ENCODE results near the gene LEMD1. TPM values are rescaled to one million over a fixed set of nuclear protein-coding genes. Genes with fewer than 3 reads are reported as not detected.

LEMD1 gene, protein sequence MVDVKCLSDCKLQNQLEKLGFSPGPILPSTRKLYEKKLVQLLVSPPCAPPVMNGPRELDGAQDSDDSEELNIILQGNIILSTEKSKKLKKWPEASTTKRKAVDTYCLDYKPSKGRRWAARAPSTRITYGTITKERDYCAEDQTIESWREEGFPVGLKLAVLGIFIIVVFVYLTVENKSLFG
- 0.48 TPM in 1 of 2 replicates, not detected in the other for total RNA-seq

DNA sequence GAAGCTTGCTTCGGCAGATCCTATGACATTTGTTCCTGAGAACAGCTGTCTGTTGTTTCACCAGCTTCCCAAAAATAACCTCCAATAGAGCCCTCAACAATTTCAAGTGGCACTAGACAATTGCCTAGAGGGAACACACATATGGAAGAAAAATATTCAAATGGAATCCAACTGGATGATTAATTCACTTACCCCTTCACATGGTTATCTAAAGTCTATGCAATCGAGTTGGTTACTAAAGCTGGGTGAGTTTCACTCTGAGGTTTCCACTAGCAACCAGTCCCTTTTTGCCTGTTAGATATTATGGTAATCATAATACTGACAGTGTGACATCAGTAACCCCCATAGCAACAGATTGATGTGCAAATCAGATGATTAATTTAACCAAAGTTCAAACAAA, at the start of gene LEMD1:
Gene LEMD1, minus strand, starts transcription at position 259 of the 400 bp plus-strand sequence. CDS start 1,520 bp downstream, outside the sequence.
- no peaks in the 10 kb centered on the region for H3K36me3 Mint-ChIP-seq (ENCODE audit: low read depth)
- peaks cover 57% of the 10 kb centered on the region for H3K27me3 Mint-ChIP-seq (ENCODE audit: low read depth)
- H3K4me1 Mint-ChIP-seq (ENCODE audit: low read depth) = no peaks in the 10 kb centered on the region
- H3K27ac Mint-ChIP-seq = no peak within 1 kb of the TSS
- H3K4me3 Mint-ChIP-seq (ENCODE audit: low read depth) = no peak within 1 kb of the TSS
- H3K9me3 Mint-ChIP-seq = no peaks in the 10 kb centered on the region
- intact Hi-C loops (cut with micrococcal nuclease) = no loop called here
- no peak for DNase-seq (ENCODE audit: low spot score)

DNA sequence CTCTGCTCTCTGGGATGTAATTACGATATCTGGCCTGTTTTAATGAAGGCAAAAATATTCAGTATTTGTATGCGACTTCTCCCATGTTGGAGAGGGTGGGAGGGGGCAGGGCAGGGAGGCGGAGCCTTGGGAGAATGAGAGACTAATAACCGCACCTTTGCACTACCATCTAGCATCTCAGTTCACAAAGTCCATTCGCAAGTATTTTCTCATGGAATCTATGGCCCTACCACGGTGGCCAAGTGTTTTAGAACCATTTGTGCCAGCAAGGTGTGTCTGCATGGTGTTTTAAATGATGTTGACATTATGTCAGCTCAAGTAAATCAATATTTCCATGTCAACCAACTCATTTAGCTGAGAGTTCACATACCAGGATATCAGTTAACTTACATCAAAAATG, 48.3 kb upstream of the LEMD1 start:
- peaks cover 27% of the 10 kb centered on the region for H3K27me3 Mint-ChIP-seq (ENCODE audit: low read depth)
- H3K9me3 Mint-ChIP-seq = peaks cover 8% of the 10 kb centered on the region
- no peak overlapping the region for H3K4me3 Mint-ChIP-seq (ENCODE audit: low read depth)
- H3K36me3 Mint-ChIP-seq (ENCODE audit: low read depth) = peaks cover 4% of the 10 kb centered on the region
- intact Hi-C loops (cut with micrococcal nuclease) = no loop called here
- no peak for DNase-seq (ENCODE audit: low spot score)
- no peak overlapping the region for H3K27ac Mint-ChIP-seq
- H3K4me1 Mint-ChIP-seq (ENCODE audit: low read depth) = no peaks in the 10 kb centered on the region

DNA sequence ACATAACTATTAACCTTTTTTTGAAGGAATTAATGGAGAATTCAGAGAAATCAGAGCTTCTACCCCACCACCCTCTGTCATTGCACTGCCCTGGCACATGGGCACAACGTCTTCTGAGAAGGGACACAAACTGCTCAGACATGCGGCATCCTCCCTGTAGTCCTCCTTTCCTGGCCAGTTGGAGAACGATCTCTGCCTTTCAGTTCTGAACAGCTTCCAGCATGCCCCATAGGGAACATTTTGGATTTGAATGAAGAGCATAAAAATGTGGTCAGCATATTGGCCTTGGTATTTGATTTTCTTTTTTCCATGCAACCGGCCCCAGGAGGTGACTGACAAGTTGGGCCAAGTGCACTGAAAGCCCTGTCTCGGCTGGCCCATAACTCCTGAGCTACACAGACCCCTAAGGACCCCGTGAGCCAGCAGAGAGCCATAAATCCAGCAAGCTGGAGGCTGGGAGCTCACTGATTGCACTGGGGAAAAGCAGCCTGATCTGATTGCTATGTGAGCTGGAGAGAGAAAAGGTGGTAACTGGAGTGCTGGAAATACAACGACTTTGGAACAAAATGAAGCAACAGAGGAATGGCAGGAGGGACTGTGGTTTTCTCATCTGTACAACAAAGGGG, 44.9 kb upstream of the LEMD1 start:
- no peaks in the 10 kb centered on the region for H3K9me3 Mint-ChIP-seq
- H3K27me3 Mint-ChIP-seq (ENCODE audit: low read depth) = peaks cover 19% of the 10 kb centered on the region
- intact Hi-C loops (cut with micrococcal nuclease) = no loop called here

DNA sequence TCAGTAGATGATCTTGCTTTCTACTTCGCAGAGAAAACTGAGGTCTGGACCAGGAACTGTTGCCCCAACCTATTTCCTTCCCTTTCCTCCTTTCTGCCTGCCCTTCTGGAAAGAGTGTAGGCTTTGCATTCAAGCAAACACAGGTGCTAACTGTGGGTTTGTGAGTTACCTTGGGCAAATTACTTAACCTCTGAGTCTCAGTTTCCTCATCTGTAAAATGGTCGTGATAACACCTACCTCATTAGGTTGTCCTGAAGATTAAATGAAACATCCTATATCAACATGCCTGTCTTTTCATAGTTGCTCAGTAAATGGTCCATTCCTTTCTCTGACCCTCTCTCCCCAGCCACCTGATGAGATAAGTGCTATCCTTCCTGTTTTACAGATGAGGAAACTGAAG, 43.5 kb upstream of the LEMD1 start:
- intact Hi-C loops (cut with micrococcal nuclease) = no loop called here
- H3K27me3 Mint-ChIP-seq (ENCODE audit: low read depth) = peaks cover 26% of the 10 kb centered on the region
- H3K9me3 Mint-ChIP-seq = no peaks in the 10 kb centered on the region
- no peak overlapping the region for H3K4me3 Mint-ChIP-seq (ENCODE audit: low read depth)
- no peak for DNase-seq (ENCODE audit: low spot score)
- H3K4me1 Mint-ChIP-seq (ENCODE audit: low read depth) = no peaks in the 10 kb centered on the region
- no peaks in the 10 kb centered on the region for H3K36me3 Mint-ChIP-seq (ENCODE audit: low read depth)
- H3K27ac Mint-ChIP-seq = no peak overlapping the region

More for the DNA sequence above, 44.9 kb upstream of the LEMD1 start:
- H3K4me3 Mint-ChIP-seq (ENCODE audit: low read depth) = no peak overlapping the region
- no peak for DNase-seq (ENCODE audit: low spot score)
- no peaks in the 10 kb centered on the region for H3K36me3 Mint-ChIP-seq (ENCODE audit: low read depth)
- no peak overlapping the region for H3K27ac Mint-ChIP-seq
- H3K4me1 Mint-ChIP-seq (ENCODE audit: low read depth) = no peaks in the 10 kb centered on the region

DNA sequence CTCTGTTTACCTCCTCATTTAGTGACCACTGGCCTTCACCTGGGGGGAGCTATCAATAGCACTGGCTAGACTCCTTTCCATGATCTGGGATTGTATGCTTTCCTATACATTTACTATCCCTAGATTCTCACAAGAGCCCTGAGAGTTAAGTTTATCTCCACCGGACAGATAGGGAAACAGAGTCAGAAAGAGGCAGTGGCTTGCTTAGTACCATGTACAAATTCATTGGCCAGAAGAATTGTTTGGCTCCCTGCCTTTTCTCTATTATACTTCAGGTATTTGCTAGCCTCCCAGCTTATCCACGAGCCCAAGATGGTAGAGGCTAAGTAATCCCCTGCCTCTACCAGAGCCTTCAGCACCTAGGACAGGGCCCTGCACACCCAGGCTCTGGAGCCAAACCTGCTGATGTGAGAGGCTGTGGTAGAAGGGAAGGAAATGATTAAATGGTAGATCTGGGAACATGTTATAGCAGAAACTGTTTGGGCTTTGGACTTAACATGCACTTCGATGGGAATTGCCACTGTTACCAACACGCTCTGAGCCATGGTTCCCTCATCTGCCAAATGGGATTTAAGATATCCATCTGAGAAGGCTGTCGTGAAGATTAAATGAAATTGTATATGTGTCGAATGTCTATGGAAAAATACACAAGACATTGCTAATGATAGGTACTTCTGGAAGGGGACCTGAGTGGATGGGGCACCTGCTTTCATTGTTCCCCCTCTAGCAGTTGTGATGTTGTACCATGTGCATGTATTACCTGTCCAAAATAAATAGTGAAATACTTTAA, 37.1 kb upstream of the LEMD1 start:
- H3K27ac Mint-ChIP-seq = no peak overlapping the region
- peaks cover 3% of the 10 kb centered on the region for H3K4me1 Mint-ChIP-seq (ENCODE audit: low read depth)
- no peak overlapping the region for H3K4me3 Mint-ChIP-seq (ENCODE audit: low read depth)
- no peak for DNase-seq (ENCODE audit: low spot score)
- H3K9me3 Mint-ChIP-seq = no peaks in the 10 kb centered on the region
- intact Hi-C loops (cut with micrococcal nuclease) = loop anchor here (10.0 kb wide), 1 partner anchor 124 kb away; no protein-coding TSS in a partner anchor
- no peaks in the 10 kb centered on the region for H3K36me3 Mint-ChIP-seq (ENCODE audit: low read depth)
- H3K27me3 Mint-ChIP-seq (ENCODE audit: low read depth) = peaks cover 52% of the 10 kb centered on the region

DNA sequence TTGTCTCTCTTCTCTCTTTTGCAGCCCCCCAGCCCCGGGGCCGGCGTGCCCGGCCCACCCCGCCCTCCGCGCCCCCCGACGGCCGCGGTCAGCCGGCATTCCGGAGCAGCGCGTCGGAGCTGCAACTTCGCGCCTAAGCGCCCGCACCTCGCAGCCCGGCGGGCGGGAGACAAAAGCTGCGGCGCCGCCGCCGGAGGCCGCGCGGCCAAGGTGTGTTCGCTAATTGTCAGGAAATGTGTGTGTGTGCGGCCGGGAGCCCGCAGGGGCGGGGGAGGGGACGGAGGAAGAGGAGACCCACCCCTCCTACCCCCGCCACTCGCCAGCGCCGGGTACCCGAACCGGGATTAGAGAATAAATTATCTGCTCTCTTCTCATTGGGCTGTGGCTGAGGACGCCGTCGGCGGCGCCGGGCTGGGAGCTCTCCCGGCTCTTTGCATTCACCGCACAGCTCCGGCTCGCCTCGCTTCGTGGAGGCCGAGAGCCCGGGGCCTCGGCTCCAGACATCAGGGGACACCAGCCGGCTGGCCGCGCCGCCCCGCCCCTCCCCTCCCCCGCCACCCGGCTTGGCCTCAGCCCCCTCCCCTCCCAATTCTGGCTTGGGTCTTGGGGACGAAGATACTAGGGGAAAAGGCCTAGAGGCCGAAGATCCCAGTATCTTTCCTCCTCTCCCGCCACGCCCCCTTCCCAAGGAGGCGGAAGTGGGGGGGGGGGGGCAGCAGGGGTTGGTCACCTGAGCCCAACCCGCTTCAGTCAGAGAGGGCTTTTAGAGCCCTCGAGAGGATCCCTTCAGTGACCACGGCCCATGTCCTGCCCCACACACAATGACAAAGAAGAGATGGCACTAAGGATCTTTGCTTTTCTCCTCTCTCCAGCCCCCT, 35.3 kb upstream of the LEMD1 start:
- intact Hi-C loops (cut with micrococcal nuclease) = loop anchor here (10.0 kb wide), 1 partner anchor 122 kb away; no protein-coding TSS in a partner anchor
- DNase-seq (ENCODE audit: low spot score) = no peak
- H3K4me3 Mint-ChIP-seq (ENCODE audit: low read depth) = no peak overlapping the region
- H3K36me3 Mint-ChIP-seq (ENCODE audit: low read depth) = no peaks in the 10 kb centered on the region
- no peaks in the 10 kb centered on the region for H3K9me3 Mint-ChIP-seq
- peaks cover 3% of the 10 kb centered on the region for H3K4me1 Mint-ChIP-seq (ENCODE audit: low read depth)
- H3K27ac Mint-ChIP-seq = no peak overlapping the region
- peaks cover 68% of the 10 kb centered on the region for H3K27me3 Mint-ChIP-seq (ENCODE audit: low read depth)

DNA sequence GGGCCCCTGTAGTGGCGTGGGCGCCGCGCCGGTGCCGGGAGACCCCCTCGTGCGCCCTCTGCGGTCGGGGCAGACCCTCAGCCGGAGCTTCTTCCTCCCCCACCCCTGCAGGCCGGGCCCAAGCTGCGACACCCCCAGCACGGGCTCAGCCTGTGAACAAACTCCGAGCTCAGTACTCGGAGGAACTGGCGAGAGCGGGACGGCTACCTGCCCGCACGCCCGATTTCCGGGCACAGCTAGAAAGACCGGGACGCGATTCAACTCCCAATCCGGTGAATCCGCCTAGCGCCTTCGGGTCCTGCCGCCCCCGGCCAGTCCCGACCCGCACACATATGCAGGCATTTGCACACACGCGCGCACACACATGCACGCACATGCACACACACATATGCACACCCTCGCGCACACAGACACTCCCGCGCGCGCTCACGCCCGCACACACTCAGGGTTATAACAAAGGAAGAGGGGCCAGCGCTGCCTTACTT, 34.6 kb upstream of the LEMD1 start:
- Mint-ChIP-seq H3K27ac (no peak overlapping the region), H3K4me3 (ENCODE audit: low read depth) (no peak overlapping the region), H3K36me3 (ENCODE audit: low read depth) (no peaks in the 10 kb centered on the region), H3K4me1 (ENCODE audit: low read depth) (peaks cover 3% of the 10 kb centered on the region), H3K27me3 (ENCODE audit: low read depth) (peaks cover 66% of the 10 kb centered on the region), H3K9me3 (no peaks in the 10 kb centered on the region)
- DNase-seq (ENCODE audit: low spot score) = no peak
- intact Hi-C loops (cut with micrococcal nuclease) = loop anchor here (10.0 kb wide), 1 partner anchor 122 kb away; no protein-coding TSS in a partner anchor

DNA sequence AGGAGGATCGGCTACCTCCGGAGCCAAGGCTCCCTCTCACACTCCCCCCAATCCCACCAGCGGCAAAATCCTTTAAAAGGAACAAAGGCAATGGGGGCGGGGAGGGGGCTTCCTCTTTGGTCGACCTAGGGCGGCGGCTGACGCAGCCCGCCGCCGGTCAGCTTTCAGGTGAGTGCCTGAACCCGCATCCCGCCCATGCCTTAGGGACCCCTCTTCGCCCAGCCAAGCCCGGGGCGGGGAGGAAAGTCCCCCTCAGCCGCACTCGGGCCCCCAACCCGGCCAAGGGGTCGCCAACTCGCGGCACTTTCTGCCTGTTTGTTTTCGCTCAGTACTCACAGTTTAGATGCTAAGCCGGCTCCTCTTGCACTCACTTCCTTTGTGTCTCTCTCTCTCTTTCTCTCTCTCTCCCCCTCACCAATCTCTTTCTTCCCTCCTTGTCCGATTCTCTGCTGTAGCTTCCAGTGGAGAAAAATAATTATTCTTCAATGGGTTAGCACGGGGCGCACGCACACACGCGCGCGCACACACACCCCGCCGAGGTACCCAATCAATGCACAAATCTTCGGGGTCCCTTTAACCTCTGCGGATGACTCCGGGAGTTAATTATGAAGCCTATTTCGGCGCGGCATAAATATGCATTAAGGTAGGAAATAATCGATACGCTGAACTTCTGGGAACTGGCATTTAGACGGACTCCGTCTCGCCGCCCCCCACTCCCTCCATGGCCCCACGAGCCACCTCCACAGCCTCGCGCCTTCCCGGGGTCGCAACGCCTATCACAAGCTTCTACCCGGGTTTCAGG, 33.9 kb upstream of the LEMD1 start, which contains the start of gene BLACAT1:
Gene BLACAT1, minus strand, starts transcription at position 465 of the 802 bp plus-strand sequence.
- peaks cover 3% of the 10 kb centered on the region for H3K4me1 Mint-ChIP-seq (ENCODE audit: low read depth)
- no peaks in the 10 kb centered on the region for H3K9me3 Mint-ChIP-seq
- intact Hi-C loops (cut with micrococcal nuclease) = loop anchor here (10.0 kb wide), 1 partner anchor 121 kb away; no protein-coding TSS in a partner anchor
- H3K27ac Mint-ChIP-seq = no peak within 1 kb of the TSS
- no peak within 1 kb of the TSS for H3K4me3 Mint-ChIP-seq (ENCODE audit: low read depth)
- H3K36me3 Mint-ChIP-seq (ENCODE audit: low read depth) = no peaks in the 10 kb centered on the region
- H3K27me3 Mint-ChIP-seq (ENCODE audit: low read depth) = peaks cover 62% of the 10 kb centered on the region
- DNase-seq (ENCODE audit: low spot score) = no peak

DNA sequence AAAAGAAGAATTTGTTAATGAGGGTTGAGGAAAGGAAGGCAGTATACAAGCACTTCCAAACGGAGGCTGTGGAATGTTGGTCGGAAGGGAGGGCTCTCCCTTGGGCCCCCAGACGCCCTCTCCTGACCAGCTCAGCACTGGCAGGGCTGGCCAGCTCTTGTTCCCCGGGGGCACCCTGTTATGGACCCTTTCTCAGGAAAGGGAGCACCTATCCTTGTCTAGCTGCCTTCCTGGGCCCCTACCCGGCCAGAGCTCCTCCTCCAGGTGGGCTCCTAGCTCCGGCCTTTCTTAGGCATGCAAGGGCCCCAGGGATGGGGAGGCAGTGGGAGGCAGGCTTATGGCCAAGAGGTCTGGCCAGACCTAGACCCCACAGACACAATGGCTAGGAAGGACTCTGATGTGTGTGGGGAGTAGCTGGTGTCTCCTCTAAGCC, 33.1 kb upstream of the LEMD1 start:
- H3K4me1 Mint-ChIP-seq (ENCODE audit: low read depth) = peaks cover 3% of the 10 kb centered on the region
- intact Hi-C loops (cut with micrococcal nuclease) = loop anchor here (10.0 kb wide), 1 partner anchor 120 kb away; no protein-coding TSS in a partner anchor
- H3K36me3 Mint-ChIP-seq (ENCODE audit: low read depth) = no peaks in the 10 kb centered on the region
- H3K27me3 Mint-ChIP-seq (ENCODE audit: low read depth) = peaks cover 59% of the 10 kb centered on the region
- H3K9me3 Mint-ChIP-seq = no peaks in the 10 kb centered on the region
- no peak overlapping the region for H3K4me3 Mint-ChIP-seq (ENCODE audit: low read depth)
- H3K27ac Mint-ChIP-seq = no peak overlapping the region
- DNase-seq (ENCODE audit: low spot score) = no peak

DNA sequence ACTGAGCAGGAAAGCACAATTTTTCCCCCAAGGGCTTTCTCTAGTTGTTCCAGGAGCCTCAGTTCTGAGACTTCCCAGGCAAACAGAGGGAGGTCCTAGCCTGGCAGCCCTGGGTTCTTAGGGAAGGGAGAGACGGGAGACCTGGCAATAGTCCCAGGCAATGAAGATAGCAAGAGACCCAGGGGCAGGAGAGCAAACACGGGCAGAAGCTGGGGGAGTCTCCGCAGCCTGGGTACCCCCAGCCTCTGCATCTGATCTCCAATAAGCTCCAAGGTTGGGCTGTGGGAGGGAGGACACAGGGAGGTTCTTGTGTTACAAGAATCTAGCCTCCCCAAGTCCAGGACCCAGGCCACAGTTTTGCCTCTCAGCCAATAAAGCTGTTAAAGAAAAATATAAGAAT, 31.6 kb upstream of the LEMD1 start:
- Mint-ChIP-seq H3K36me3 (ENCODE audit: low read depth) (no peaks in the 10 kb centered on the region), H3K27me3 (ENCODE audit: low read depth) (peaks cover 51% of the 10 kb centered on the region), H3K4me3 (ENCODE audit: low read depth) (no peak overlapping the region), H3K27ac (no peak overlapping the region), H3K4me1 (ENCODE audit: low read depth) (peaks cover 3% of the 10 kb centered on the region), H3K9me3 (no peaks in the 10 kb centered on the region)
- intact Hi-C loops (cut with micrococcal nuclease) = loop anchor here (10.0 kb wide), 1 partner anchor 119 kb away; no protein-coding TSS in a partner anchor
- no peak for DNase-seq (ENCODE audit: low spot score)

DNA sequence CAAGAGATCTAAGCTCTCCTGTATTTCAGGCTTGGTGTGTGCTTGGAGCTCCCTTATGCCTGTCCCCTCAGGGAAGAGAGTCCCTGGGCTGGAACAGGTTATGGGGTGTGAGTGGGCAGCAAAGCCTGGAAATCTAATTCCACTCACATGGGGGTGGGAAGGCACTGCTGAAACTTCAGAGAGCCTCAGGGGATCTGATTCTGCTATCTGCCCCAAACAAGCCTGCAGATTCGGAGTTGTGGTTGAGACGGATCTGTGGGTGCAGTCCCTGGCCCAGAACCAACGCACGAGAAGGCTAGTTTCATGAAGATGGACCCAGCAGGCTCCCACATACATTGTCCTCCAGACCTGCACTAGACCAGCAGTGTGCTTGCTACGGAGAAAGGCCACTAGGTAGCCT, 31.1 kb upstream of the LEMD1 start:
- no peaks in the 10 kb centered on the region for H3K36me3 Mint-ChIP-seq (ENCODE audit: low read depth)
- no peak overlapping the region for H3K4me3 Mint-ChIP-seq (ENCODE audit: low read depth)
- no peak for DNase-seq (ENCODE audit: low spot score)
- H3K27me3 Mint-ChIP-seq (ENCODE audit: low read depth) = peaks cover 46% of the 10 kb centered on the region
- H3K4me1 Mint-ChIP-seq (ENCODE audit: low read depth) = peaks cover 3% of the 10 kb centered on the region
- intact Hi-C loops (cut with micrococcal nuclease) = loop anchor here (10.0 kb wide), 1 partner anchor 118 kb away; no protein-coding TSS in a partner anchor
- H3K27ac Mint-ChIP-seq = no peak overlapping the region
- H3K9me3 Mint-ChIP-seq = no peaks in the 10 kb centered on the region

Data from activated T-helper 2 cell treated with anti-CD3 and anti-CD28 coated beads, Interferon-gamma antibody, Interleukin-2, Interleukin-4, amounts not matched to agents 10 μg/mL and 5 μg/mL and 100 μg/mL, durations not matched to agents 14 hours and 24 hours and 36 hours (primary cell).